GM18519 (cell line): ENCODE results near the gene CXXC4.
A peak's percentile ranks its signal among the peaks of the same experiment; 100 is the strongest.

Experiments used
- ATAC-seq: cut with Tn5 transposase; IDR thresholded peaks from one replicate; pipeline ENCODE4 v1.9.1; 2021; ENCODE audit warnings: mild to moderate bottlenecking, moderate library complexity; ENCODE audit not compliant: unreplicated experiment, low FRiP score

Gene CXXC4

DNA sequence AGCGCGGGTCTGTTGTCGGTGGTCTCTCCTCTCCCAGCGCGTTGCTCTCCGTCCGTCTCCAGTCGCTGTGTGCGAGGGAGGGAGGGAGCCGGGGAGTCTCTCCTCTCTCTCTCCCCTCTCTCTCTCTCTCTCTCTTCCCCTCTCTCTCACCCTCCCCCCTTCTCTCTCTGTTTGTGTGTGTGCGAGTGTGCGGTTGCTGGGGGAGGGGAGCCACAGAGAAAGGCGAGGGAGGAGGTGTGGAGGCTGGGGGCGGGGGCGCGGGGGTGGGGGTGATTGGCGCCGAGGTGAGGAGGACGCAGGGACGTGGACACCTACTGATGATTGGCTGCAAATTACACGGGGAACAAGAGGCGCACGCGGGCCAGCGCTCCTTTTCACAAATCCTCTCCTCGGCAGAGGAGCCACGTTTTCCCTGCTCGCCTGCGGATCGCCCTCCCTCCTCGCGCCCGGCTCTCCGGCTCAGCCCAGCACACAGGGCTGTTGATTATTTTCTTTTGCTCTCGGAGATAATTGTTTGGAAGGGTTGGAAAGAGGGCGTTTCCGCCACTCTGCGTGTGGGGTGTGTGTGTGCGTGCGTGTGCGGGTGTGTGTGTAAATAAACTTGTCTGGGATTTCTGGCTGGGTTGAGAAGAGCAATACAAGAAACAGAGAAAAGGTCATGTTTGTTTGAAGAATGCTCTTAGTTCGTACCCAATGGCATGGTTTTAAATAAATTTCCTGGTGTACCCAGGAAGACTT, at the start of gene CXXC4:
Gene CXXC4, minus strand, starts transcription at position 73 of the 738 bp plus-strand sequence. CDS start 3,092 bp downstream, outside the sequence.
- ATAC-seq: no peak

DNA sequence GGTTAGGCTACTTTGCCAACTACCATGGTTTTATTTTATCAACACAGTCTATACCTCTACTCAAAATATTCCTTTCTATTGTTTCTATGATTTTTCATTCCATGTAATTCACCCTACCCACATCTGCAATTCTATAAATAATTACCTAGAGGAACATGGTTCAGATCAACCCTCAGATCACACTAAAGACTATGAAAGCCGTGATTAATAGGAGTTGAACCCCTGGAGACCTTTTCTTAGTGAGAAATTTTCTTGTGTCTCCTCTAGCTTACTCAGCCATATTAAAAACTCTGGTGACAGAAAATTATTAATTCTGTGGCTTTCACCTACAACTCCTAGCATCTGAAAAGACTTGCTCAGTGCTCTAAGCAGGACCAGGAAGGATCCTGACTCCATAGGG, 38.5 kb upstream of the CXXC4 start:
- ATAC-seq: no peak

DNA sequence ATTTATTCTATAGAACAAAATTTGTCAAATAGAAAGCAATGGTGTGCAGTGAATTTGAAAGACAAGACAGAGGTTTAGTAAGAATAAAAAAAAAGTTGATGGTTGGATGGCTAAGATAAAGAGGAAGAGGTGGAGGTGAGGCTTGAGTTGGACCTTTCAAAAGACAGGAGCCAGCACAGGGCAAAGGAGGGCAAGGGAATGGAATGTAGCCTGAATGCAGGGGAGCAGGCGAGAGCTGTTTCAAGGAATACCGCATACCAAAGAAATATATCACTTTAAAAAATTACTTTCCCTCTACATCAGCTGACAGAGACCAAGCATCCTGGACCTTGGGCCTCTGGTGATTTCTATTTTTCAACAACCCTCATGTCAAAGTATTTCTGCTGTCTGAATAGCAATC, 38.0 kb upstream of the CXXC4 start:
- ATAC-seq: no peak

DNA sequence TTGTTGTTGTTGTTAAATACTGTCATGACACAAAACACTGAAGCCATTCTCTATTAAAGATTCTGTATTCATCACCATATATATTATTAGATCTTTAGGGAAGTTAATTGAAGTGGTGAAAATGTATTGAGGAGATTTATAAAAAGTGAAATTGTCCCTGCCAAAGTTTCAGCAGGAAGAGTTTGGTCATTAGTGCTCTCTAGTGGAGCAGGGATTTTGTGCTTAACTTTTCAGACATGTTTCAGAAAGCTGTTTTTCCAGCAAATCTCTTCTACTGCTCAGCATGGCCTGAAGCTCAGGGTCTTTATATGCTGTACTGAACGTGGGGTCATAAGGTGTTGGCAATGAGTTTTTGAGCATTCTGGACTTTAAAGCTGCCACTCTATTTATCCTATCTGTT, 36.7 kb upstream of the CXXC4 start:
- ATAC-seq: no peak

DNA sequence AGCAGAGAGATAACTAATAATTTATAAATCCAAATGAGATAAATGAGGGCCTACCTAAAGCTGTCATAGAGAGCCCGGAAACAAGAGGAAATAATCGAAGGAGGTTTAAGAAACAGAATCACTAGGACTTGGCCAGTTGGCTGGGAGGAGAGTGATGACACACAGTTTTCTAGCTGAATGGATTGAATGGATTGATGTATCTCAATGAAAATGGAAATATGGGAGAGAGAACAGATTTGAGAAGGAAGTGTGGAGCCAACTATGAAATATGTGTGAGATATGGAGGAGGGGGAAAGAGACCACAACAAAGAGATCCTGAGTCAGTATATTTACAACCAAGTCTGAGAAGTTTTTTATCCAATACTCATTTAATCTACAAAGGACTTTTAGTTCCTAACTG, 35.7 kb upstream of the CXXC4 start:
- ATAC-seq: no peak

DNA sequence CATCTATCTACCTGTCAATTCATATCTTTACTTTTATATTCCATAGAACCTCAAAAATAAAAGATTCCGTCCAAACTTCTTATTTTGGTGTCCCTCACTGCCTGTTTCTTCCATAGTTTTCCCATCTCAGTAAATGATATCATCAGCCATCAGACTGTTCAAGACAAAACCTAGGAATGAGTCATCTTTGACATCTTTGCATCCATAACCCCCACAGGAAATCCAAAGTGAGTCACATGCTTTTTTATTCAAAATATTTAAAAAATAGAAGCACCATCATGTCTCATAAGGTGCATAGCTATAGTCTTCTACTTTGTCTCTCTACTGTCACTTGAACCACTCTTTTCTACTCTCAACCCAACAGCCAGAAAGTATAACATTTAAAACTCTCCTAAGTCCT, 29.9 kb upstream of the CXXC4 start:
- ATAC-seq: no peak

DNA sequence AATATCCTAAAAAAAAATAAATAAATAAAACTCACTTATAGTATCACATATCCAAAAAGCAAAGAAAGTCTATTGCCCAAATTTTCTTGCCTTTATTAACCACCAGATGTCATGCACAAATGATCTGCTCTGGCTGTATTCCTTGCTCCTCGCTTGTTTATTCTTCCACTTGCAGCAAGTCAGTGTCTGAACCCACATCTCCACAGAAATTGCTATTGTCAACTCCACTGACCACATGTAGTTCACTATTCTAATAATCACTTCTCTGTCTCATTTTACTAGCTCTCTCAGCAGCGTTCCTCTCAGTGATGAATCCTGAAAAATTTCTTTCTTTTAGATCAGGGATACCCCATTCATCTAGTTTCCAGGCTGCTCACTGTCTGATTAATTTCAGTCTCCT, 29.3 kb upstream of the CXXC4 start:
- no peak for ATAC-seq

DNA sequence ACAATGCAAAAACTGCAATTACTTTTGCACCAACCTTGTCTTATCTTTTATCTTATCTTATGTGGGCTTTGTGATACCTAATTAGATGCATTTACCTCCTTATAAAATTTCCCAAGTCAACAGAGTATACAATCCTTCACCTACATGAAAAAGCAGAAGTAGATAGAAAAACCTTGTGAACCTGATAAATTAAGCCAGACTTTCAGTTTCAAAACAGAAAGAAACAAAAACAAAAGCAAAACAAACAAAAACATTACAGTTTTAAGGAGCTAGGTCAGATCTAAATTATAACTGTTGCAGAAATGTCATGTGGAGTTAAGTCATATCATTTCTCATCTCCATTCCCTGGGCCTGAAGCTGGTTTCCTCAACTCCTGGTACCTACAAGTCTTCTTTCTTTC, 24.9 kb upstream of the CXXC4 start:
- ATAC-seq: peak; percentile 76

DNA sequence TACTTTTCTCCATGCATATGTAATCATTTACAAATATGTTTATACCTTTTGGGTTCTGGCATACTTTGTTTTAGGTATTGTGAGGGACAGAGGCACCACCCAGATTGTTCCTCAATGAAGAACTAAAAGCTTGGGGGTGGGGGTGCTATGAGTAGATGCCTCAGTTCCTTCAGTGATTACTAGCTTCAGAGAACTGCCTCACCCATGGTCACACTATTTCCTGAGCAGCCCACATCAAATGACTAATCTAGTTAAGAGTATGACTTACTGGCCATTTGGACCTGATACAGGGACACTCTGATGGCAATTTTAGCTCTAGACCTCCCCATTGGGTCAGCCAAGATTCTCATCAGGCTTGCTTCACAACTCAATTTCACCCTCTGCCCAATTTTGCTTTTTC, 22.2 kb upstream of the CXXC4 start:
- no peak for ATAC-seq

DNA sequence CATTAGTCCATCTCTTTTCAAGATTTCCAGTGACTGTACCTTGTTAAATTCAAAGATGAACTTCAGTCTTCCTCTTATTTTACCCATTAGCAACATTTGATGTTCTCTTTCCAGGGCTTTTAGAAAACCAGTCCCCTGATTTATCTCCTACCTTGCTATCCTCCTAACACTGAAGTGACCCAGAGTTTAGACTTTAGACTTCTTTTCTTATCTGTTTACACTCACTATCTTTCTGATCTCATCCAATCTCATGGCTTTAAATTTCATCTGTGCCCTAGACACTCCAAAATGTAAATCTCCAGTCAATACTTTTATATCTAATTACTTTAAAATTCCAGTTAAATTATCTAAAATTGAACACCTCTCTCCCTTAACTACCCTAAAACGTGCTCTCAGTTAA, 13.5 kb upstream of the CXXC4 start:
- ATAC-seq: no peak

DNA sequence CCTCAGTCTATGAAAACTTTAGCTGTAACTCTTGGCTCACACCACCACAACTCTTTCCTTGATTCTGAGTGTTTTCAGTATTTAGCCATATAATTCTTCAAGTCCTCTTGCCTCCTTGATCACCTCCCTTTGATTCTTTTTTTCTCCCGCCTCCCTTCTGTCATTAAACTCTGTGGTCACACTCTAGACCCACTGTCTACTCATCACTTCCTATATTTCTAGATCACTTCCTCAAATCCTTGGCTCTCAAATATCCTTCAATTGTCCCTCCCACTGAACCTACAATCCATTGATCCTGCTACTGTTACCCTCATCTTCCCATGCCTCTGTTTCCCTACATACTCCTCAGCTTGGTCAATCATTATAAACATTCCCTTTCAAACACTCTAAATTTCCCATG, 12.4 kb upstream of the CXXC4 start:
- ATAC-seq: no peak

DNA sequence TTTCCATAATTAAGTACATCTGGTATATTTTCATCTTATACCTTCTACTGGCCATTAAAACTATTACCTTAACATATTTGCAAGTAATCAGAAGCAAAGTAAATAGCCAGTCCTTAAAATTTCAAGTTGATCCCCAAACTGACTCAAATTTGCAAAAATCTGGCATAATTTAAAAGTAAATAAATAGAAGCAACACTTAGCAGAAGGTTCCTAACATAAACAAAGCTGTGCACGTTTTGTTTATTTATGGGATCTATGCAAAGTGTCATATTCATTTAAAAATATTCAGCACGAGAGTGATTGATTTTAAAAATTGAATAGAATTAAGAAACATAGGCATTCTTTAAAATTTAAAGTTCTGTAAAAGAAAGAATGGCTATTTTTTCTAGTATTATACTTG, 9.8 kb upstream of the CXXC4 start:
- no peak for ATAC-seq

DNA sequence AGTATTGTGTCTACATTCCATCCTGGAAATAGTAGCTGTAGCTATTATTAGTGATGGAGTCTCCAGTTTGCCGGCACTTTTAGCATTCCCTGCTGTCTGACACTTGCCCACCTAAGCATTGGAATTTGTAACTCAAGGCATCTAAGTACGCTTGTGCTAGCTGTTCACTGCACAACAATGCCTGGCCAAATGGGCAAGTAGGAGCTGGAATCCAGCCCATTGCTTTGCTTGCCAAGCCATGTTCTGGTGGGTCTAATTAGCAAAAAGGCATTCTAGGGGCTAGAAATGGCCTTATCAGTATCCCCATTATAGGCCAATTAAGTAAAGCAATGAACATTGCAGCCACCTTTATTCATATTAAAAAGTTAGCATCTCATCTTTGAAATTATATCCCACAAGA, 7.8 kb upstream of the CXXC4 start:
- no peak for ATAC-seq

DNA sequence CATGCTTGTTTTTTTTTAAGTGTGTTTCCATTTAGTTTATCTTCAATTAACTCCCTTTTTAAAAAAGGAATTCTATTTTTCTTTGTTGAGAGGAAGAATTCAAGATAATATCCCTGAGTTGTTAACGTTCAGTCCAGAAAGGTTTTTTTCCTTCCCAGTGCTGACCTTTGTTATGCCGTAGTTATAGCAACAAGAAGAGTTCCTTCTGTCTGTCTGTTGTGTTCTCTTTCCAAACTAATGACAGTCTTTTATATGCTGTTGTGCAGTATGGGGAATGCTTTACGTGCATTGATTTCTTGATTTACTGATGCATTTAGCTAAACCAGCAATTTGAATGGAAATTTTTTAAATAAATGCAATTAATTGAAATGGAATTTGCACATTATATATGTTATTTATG, 6.6 kb upstream of the CXXC4 start:
- ATAC-seq: no peak

DNA sequence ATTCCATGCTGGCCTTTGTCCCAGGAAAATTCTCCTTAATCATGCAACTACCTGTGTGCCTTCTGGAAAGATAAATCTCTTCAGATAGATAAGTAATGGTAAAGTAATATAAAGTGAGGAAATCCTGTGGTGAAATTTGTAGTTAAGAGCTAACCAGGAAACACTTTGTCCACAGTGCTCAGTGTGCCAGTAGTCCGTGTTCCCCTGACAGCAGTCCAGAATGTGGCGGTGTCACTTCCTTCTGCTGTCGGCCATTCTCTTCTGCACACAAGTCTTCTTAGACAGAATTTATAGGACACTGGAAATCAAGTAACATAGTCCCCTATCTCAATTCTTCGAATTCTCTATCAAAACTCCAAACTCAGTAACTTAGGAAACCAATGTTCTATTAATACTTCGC, 5.7 kb upstream of the CXXC4 start:
- no peak for ATAC-seq

DNA sequence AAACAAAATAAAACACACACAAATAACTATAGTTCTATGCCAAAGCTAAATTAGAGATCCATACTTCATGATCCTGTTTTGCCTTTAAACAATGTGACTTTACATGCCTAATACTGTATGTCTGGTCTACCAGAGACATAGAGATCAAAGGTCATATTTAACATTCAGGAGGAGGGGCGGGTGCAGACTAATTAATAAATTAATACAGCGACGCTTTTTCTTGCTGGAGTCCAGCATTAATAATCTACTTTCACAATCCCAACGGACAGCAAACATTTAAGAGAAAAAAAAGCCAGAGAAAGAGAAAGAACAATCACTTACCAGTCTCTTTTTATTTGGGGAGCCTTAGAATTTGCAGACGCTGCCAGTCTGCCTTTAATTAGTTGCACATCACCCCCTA, 509 bp downstream of the CXXC4 start:
- no peak for ATAC-seq

DNA sequence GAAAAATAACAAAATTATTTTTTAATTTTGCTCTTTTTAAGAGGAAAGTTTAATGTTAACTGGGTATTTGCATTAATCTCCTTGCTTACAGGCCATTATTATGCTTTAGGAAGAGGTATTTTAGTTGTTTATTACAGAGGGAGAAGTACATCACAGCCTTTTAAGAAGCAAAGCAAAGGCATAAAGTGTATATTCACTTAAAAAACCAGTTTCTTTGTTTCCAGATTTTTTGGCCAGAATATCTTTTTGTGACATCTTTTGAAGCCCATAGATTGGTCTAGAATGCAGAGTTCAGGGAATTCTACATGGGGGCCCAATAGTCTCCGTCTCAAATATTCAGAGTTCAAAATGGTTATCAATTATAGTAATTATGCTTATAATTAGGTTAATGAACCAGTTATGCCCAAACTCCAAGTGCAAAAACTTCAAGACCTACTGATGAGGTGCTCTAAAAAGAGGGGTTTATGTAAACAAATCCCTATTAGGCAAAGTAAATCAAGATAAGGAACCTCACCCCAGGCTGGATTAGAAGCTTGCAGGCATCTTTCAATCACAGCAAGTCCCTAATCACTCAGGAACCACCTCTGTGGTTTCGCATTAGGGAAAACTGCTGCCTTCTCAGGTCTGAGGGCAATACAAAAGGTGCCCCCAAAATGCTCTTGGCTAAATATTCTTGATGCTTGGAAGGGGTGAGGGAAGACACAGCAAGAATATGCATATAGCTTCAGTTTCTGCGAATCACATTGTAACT, 1.4 kb downstream of the CXXC4 start:
- ATAC-seq: no peak

DNA sequence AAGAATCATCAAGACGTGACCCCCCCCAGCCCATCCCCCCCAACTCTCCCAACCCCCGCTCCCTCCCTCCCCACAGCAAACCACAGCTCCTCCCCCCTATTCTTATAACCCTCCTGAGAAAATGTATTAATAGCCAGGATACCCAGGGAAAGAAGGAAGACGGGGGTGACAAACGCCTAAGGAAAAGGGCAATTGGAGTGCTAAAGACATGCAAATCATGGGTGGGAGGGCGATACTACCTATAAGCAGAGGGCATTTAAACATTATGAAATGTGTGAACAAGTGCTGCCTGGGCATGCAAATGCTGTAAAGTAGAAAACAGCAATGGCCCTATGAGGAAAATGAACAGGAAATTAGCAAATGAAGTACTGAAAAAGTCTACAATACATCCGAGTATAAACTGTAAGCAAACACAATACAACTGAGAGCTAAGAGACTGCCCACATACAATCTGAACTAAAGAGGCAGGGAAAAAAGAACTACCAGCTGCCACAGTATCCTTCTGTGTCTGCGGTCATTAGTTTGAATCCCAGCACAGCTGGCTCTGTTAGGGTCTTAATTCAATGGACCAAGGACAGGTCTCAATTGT, 2.4 kb downstream of the CXXC4 start:
- ATAC-seq: peak; percentile 34

DNA sequence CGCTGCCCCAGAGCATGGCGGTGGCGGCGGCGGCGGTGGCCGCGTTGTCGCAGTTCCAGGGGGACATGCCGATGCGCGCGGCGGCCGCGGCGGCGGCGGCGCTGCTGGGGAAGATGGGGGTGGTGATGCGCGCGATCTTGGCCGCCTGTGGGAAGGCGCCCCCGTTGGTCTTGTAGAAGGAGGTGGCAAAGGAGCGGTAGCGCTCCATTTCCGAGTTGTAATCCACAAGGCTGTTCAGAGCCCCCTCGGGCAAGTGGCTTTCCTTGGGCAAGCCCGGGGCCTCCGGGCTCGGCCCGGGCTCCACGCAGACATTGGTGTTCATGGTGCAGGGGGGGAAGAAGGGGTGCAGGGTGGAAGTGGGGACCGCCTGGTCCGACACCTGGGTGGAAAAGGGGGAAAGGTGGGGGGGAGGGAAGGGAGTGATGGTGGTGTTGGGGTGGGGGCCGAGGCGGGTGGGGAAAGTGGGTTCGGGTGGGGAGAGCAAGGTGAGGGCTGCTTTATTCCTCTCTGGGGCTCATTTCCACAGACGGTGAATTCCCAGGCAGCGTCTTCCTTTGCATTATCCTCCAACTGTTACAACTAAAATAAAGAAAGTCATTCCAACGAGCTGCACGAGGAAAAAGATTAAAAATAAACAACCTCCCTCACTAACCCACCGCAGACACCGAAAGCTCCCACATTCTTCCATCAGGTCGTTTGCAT, 3.1 kb downstream of the CXXC4 start:
- no peak for ATAC-seq

DNA sequence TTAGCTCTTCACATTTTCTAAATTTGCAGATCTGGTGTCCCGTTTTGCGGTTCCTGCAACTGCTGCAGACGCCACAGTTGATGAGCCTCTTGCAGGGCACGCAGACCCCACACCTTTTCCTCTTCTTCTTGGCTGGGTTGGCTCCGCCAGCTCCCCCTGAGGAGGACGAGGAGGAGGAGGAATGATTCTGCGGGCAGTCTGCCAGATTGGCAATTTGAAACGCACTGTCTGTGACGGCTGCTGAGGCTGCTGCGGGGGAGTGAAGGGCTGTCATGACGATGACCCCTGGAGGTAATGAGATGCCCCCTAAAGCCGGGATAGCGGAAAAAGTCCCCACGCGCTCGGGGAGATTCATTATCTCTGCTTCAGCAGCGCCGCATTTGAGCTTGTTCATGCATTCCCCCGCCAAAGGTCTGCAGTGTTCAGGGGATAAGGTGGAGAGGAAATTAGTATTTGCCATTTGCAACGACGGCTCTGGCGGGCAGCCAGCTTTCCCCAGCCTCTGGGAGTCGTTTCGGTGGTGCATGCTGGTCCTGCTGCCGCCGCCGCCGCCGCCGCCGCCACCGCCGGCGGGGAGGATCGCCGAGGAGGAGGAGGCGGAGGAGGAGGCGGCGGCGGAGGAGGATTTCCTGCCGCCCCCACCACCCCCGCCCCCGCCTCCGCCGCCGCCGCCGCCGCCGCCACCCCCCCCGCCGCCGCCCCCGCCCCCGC, 3.8 kb downstream of the CXXC4 start:
- ATAC-seq: no peak
